ENCODE results near the gene ABCB9.
"Not testable (repeated sequence)": the region's sequence is repeated elsewhere in the genome, so short reads cannot be mapped to it uniquely, and the experiment has no call there.

Gene ABCB9
- 2.3 to 10.9 (median 5.4) reads per million in 9 experiments for total RNA-seq

DNA sequence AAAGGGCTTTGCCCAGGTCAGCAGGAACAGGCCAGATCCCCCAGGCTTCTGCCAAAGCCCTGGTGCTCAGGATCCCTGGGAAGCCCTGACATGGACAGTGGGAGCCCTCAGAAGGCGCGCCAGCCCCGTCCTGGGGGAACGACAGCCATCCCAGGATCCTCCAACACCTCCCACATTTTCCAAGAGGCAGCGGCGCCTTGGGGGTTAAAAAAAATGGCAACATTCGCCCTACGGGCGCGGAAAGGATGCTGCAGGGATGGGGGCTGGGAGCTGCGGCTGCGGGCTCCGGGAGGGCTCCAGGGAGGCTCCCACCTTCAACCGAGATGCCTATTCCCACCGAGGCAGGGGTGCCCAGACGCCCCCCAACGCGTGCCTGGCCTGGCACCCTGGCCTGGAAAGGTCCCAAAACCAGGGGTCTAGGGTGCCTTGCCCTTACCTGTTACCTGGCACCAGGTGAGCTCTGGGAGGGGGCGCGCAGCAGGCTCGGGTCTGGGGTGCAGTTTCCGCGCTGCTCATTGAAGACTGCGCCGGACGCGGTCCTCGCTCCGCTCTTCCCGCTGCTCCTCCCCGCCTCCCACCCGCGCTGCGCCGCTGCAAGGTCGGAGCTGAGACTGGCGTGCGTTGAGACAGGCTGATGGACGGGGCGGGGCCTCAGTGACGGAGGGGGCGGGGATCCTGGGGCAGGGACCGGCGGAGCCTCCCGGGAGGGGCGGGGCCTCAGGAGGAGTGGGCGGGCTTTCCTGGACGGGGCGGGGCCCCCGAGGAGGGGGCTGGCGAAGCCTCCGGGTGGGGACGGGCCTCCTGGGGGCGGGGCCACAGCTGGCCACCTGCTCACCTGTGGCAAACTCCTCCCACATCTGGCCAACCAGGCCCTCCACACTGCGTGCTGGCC lies at the start of gene ABCB9:
Gene ABCB9, minus strand, starts transcription at position 613 of the 892 bp plus-strand sequence. CDS start 6,228 bp downstream, outside the sequence.
- H3K9me3 Mint-ChIP-seq: no peaks in the 10 kb centered on the region
- no peaks in the 10 kb centered on the region for H3K36me3 Mint-ChIP-seq (ENCODE audit: insufficient read depth)
- H3K4me1 Mint-ChIP-seq (ENCODE audit: low read depth in 2 of 2): peaks cover 0 to 8% of the 10 kb centered on the region in 2 donors
- H3K27ac Mint-ChIP-seq: peak within 1 kb of the TSS in 1 of 2 donors; percentile 11
- H3K4me3 Mint-ChIP-seq: peak within 1 kb of the TSS; percentile 58 to 59
- ATAC-seq (replicated peaks) (peak; percentile 94), DNase-seq (peak; percentile 84 to 86 (median 85))
- H3K27me3 Mint-ChIP-seq: no peaks in the 10 kb centered on the region

- not testable (repeated sequence) for ATAC-seq (replicated peaks)
Observed at GRCh38 chr12:123014473-123014872, 48.2 kb upstream of the ABCB9 start.

DNA sequence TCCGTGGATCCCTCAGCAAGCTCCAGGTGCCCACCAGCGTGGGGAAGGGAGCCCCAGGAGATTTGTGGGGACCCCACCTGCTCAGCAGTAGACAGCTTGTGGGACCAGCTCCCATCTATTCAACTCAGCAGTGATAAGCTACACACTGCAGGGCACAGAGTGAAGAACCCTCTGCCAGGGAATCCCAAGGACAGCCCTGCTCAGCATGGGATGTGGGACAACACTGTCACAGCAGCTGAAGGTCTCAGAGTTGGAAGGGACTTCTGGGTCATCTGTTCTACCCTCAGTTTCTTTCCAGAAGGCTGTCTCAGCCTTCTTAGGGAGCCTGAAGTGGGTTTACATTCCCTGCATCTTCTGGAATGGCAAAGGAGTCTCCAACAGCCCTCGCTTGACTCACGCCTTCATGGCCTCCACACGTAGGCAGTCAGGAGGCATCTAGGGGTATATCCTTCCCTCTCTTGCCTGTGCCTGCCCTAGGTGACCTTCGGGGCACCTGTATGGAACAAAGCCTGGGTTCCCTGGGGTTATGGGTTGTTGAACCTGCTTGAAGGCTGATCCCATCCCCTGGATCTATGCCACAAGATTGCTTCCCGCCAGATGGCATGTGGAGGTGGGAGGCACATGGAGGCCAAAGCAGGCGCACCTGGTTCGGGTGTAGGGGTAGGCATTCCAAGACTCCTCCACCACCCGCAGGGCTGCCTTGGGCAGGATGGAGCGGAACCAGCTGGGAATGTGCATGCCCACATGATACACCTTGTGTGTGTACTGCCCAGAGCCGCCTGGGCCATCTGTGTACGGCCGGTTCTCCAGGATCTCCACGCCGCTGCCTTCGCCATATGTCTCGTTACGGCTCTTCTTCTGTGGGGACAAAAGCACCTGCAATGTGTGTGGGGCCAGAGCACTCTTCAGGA lies 47.2 kb upstream of the ABCB9 start:
- Mint-ChIP-seq H3K27ac (no peak overlapping the region), H3K4me3 (no peak overlapping the region), H3K4me1 (ENCODE audit: low read depth in 2 of 2) (no peaks in the 10 kb centered on the region), H3K36me3 (ENCODE audit: insufficient read depth) (peaks cover 3% of the 10 kb centered on the region), H3K9me3 (no peaks in the 10 kb centered on the region), H3K27me3 (no peaks in the 10 kb centered on the region)
- ATAC-seq (replicated peaks) (no peak), DNase-seq (no peak)

More at GRCh38 chr12:123014473-123014872, 48.2 kb upstream of the ABCB9 start:
- not testable (repeated sequence) for DNase-seq; H3K4me3 Mint-ChIP-seq; H3K4me1 Mint-ChIP-seq (ENCODE audit: low read depth in 2 of 2); H3K27me3 Mint-ChIP-seq; H3K9me3 Mint-ChIP-seq; H3K36me3 Mint-ChIP-seq (ENCODE audit: insufficient read depth); H3K27ac Mint-ChIP-seq

DNA sequence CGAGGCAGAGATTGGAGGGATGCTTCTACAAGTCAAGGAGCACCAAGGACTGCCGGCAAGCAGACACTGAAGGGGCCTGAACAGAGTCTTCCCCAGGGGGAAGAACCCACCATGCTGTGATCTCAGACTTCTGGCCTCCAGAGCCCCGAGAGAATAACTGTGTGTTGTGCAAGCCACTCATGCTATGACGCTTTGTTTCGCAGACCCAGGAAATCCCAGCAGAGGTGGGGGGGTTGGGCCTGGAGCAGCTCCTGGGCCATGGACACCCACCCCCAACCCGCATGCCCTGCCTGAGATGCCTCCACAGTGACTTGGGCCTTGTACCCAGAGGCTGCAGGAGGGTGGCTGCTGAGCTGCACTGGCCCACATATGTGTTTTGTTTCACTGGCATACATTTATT lies 45.4 kb upstream of the ABCB9 start:
- Mint-ChIP-seq H3K27ac (no peak overlapping the region), H3K4me3 (no peak overlapping the region), H3K27me3 (no peaks in the 10 kb centered on the region), H3K36me3 (ENCODE audit: insufficient read depth) (peaks cover 3% of the 10 kb centered on the region), H3K9me3 (no peaks in the 10 kb centered on the region), H3K4me1 (ENCODE audit: low read depth in 2 of 2) (no peaks in the 10 kb centered on the region)
- ATAC-seq (replicated peaks): no peak
- no peak for DNase-seq

DNA sequence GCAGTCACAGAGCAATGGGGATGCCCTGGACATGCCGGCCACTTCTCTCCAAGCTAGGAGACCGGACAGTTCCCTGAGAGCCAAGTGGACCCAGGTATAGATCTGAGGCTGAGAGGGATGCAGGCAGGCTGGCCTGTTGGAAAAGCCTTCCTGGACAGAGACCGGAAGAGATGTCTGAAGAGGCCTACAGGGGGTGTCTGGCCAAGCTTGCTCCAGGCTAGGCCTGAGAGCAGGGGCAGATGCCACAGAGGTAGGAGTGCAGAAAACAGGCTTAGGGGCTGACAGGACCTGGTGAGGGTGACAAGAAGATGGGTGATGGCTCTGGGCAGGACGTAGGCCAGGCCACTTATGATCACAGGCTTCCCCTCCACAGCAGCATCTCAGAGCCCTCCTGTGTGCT lies 44.4 kb upstream of the ABCB9 start:
- Mint-ChIP-seq H3K27ac (peak overlapping the region; percentile 35 to 68), H3K36me3 (ENCODE audit: insufficient read depth) (peaks cover 3% of the 10 kb centered on the region), H3K27me3 (no peaks in the 10 kb centered on the region), H3K4me1 (ENCODE audit: low read depth in 2 of 2) (no peaks in the 10 kb centered on the region), H3K4me3 (no peak overlapping the region), H3K9me3 (no peaks in the 10 kb centered on the region)
- ATAC-seq (replicated peaks) (no peak), DNase-seq (no peak)

DNA sequence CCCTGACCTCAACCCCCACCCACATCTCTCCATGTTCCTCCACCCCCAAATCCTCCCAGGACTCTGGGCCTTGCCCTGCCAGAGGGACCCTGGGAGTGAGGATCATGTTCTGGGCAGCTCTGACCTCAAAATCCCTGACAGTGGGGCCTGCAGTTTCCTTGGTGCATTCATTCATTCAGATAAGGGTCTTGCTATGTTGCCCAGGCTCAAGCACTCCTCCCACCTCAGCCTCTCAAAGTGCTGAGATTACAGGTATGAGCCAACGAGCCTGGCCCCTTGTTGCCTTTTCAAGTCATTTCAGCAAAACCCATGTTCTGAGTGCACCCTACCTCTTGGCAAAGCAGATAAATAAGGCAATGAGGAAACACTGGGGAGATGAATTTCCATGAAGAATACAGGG lies 43.8 kb upstream of the ABCB9 start:
- ATAC-seq (replicated peaks) (no peak), DNase-seq (no peak)
- no peaks in the 10 kb centered on the region for H3K4me1 Mint-ChIP-seq (ENCODE audit: low read depth in 2 of 2)
- no peaks in the 10 kb centered on the region for H3K27me3 Mint-ChIP-seq
- H3K36me3 Mint-ChIP-seq (ENCODE audit: insufficient read depth): peaks cover 3% of the 10 kb centered on the region
- H3K27ac Mint-ChIP-seq: peak overlapping the region; percentile 35 to 68
- no peak overlapping the region for H3K4me3 Mint-ChIP-seq
- H3K9me3 Mint-ChIP-seq: no peaks in the 10 kb centered on the region

GRCh38 chr12:123006977-123007376 lies 40.7 kb upstream of the ABCB9 start:
- no peak overlapping the region for H3K27ac Mint-ChIP-seq
- H3K4me1 Mint-ChIP-seq (ENCODE audit: low read depth in 2 of 2): no peaks in the 10 kb centered on the region
- no peaks in the 10 kb centered on the region for H3K27me3 Mint-ChIP-seq
- peaks cover 3% of the 10 kb centered on the region for H3K36me3 Mint-ChIP-seq (ENCODE audit: insufficient read depth)
- no peak overlapping the region for H3K4me3 Mint-ChIP-seq
- no peak for DNase-seq
- no peaks in the 10 kb centered on the region for H3K9me3 Mint-ChIP-seq
- no peak for ATAC-seq (replicated peaks)

- H3K36me3 Mint-ChIP-seq (ENCODE audit: insufficient read depth): peaks cover 3% of the 10 kb centered on the region
- ATAC-seq (replicated peaks) (no peak), DNase-seq (no peak)
- no peaks in the 10 kb centered on the region for H3K27me3 Mint-ChIP-seq
- H3K4me1 Mint-ChIP-seq (ENCODE audit: low read depth in 2 of 2): no peaks in the 10 kb centered on the region
- H3K9me3 Mint-ChIP-seq: no peaks in the 10 kb centered on the region
- no peak overlapping the region for H3K4me3 Mint-ChIP-seq
- H3K27ac Mint-ChIP-seq: no peak overlapping the region
Observed at GRCh38 chr12:123005081-123005626, 38.9 kb upstream of the ABCB9 start.

DNA sequence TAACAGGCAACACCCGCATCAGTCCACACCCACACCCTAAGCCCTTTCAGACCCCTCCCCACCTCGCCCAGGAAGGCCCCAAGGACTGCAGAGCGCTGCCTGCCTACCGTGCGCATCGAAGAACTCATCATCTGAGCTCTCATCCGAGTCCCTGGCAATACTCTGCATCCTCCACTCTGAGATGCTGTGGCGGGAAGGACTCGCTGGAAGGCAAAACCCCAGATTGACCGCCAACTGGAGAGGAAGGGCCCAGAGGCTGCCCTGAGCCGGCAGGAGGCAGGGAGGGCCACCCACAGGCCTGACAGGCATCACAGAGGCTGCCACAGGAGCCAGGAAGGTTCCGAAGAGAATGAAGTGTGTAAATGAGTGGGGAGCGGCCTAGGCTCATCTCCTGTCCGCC lies 38.0 kb upstream of the ABCB9 start:
- ATAC-seq (replicated peaks) (no peak), DNase-seq (no peak)
- no peaks in the 10 kb centered on the region for H3K9me3 Mint-ChIP-seq
- no peaks in the 10 kb centered on the region for H3K4me1 Mint-ChIP-seq (ENCODE audit: low read depth in 2 of 2)
- H3K27me3 Mint-ChIP-seq: no peaks in the 10 kb centered on the region
- peaks cover 3% of the 10 kb centered on the region for H3K36me3 Mint-ChIP-seq (ENCODE audit: insufficient read depth)
- no peak overlapping the region for H3K4me3 Mint-ChIP-seq
- H3K27ac Mint-ChIP-seq: no peak overlapping the region

DNA sequence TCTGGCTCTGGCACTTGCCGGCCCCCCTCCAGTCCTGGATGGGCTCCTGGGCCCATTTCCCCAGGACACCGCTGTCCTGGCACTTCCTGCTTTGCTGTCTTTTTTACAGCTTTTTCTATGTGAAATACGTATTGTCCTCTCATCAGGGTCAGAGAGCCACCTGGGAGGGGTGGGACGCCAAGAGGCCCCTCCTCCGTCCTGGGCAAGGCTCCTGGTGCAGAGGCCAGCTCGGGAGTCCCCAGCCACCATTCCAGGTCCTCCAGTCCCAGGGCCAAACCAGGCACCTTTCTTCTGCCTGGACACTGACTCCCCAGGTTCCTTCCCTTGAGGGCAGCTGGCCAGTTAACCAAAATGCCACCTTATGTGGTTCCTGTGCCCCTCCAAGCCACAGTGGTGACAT lies 37.0 kb upstream of the ABCB9 start:
- H3K4me1 Mint-ChIP-seq (ENCODE audit: low read depth in 2 of 2): no peaks in the 10 kb centered on the region
- H3K27me3 Mint-ChIP-seq: no peaks in the 10 kb centered on the region
- peak overlapping the region in 1 of 2 donors; percentile 33 for H3K27ac Mint-ChIP-seq
- no peak for ATAC-seq (replicated peaks)
- DNase-seq: no peak
- peaks cover 3% of the 10 kb centered on the region for H3K36me3 Mint-ChIP-seq (ENCODE audit: insufficient read depth)
- H3K4me3 Mint-ChIP-seq: no peak overlapping the region
- H3K9me3 Mint-ChIP-seq: no peaks in the 10 kb centered on the region

DNA sequence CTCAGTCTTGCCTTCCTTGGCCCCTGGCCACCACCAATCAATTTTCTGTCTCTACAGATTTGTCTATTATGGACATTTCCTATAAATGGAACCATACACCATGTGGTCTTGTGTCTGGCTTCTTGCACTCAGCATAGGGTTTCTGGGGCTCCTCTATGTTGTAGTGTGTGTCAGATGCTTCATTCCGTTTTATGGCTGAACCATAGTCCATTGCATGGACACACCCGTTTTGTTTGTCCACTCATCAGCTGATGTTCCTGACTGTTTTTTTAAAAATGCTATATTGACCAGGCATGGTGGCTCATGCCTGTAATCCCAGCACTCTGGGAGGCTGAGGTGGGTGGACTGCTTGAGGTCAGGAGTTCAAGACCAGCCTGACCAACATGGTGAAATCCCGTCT lies 35.2 kb upstream of the ABCB9 start:
- Mint-ChIP-seq H3K4me1 (ENCODE audit: low read depth in 2 of 2) (no peaks in the 10 kb centered on the region), H3K9me3 (no peaks in the 10 kb centered on the region), H3K36me3 (ENCODE audit: insufficient read depth) (peaks cover 3% of the 10 kb centered on the region), H3K27ac (no peak overlapping the region), H3K4me3 (no peak overlapping the region), H3K27me3 (no peaks in the 10 kb centered on the region)
- ATAC-seq (replicated peaks): no peak
- no peak for DNase-seq

GRCh38 chr12:123000578-123000977 lies 34.3 kb upstream of the ABCB9 start:
- Mint-ChIP-seq H3K27ac (no peak overlapping the region), H3K4me1 (ENCODE audit: low read depth in 2 of 2) (no peaks in the 10 kb centered on the region), H3K27me3 (no peaks in the 10 kb centered on the region), H3K4me3 (no peak overlapping the region), H3K36me3 (ENCODE audit: insufficient read depth) (peaks cover 3% of the 10 kb centered on the region), H3K9me3 (no peaks in the 10 kb centered on the region)
- no peak for ATAC-seq (replicated peaks)
- DNase-seq: no peak

DNA sequence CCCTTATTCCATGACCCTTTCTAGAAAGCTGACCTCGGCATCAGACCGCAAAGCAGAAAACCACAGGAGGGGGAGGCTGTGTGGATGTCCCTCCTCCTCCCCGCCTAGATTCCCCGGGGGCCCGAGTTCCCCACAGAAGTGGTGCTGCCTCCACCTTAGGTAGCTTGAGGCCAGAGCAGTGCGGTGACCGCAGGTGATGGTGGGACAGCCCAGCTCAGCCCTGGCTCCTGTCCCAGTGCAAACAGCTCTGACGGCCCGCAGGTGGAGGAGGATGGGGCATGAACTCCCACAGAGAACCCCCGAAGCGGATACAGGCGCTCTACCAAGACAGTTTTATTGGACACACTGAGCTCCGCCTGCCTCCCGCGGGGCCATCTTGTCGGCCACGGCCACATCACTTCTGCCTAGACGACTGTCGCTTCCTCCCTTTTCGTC lies 33.7 kb upstream of the ABCB9 start:
- peaks cover 3% of the 10 kb centered on the region for H3K36me3 Mint-ChIP-seq (ENCODE audit: insufficient read depth)
- no peaks in the 10 kb centered on the region for H3K9me3 Mint-ChIP-seq
- no peak for ATAC-seq (replicated peaks)
- no peak overlapping the region for H3K4me3 Mint-ChIP-seq
- H3K27ac Mint-ChIP-seq: no peak overlapping the region
- no peak for DNase-seq
- H3K27me3 Mint-ChIP-seq: no peaks in the 10 kb centered on the region
- H3K4me1 Mint-ChIP-seq (ENCODE audit: low read depth in 2 of 2): no peaks in the 10 kb centered on the region

Data from effector memory CD8-positive, alpha-beta T cell (primary cell).